ENCODE data around the gene THEMIS. TPM values are rescaled to one million over a fixed set of nuclear protein-coding genes. Genes with fewer than 3 reads are reported as not detected.

The THEMIS gene
- total RNA-seq, 4 donors from 2014 or later, result 0.08 to 0.44 (median 0.16) TPM

DNA sequence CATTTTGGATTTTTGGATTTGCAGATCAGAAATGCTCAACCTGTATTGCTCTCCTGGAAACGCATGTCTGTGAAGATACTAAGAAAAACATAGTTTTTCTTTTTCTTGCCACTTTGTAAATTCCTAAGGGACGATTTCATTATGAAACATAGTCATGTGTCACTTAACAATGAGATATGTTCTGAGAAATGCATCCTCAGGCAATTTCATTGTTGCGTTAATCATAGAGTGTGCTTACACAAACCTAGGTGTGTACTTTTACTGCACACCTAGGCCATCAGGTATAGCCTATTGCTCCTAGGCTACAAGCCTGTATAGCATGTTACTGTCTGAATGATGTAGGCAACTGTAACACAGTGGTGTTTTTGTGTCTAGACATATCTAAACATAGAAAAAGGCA lies 13.4 kb upstream of the THEMIS start:
- H3K4me3 ChIP-seq (ENCODE audit: low read depth, poor library complexity, severe bottlenecking), result no peak overlapping the region
- intact Hi-C loops (cut with DNase I; ENCODE audit: low total_unique reads), result no loop called here
- no peak for DNase-seq (ENCODE audit: low spot score in 2 of 2)
- WGBS, 2 donors, result 46 to 55% methylated on average over 3 of the region's 3 CpGs
- TF ChIP-seq, protein P1, sequence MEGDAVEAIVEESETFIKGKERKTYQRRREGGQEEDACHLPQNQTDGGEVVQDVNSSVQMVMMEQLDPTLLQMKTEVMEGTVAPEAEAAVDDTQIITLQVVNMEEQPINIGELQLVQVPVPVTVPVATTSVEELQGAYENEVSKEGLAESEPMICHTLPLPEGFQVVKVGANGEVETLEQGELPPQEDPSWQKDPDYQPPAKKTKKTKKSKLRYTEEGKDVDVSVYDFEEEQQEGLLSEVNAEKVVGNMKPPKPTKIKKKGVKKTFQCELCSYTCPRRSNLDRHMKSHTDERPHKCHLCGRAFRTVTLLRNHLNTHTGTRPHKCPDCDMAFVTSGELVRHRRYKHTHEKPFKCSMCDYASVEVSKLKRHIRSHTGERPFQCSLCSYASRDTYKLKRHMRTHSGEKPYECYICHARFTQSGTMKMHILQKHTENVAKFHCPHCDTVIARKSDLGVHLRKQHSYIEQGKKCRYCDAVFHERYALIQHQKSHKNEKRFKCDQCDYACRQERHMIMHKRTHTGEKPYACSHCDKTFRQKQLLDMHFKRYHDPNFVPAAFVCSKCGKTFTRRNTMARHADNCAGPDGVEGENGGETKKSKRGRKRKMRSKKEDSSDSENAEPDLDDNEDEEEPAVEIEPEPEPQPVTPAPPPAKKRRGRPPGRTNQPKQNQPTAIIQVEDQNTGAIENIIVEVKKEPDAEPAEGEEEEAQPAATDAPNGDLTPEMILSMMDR (IDR thresholded peaks at IDR 0.05), result no peak
- no peak for TF ChIP-seq POLR2A (IDR thresholded peaks at IDR 0.05)

DNA sequence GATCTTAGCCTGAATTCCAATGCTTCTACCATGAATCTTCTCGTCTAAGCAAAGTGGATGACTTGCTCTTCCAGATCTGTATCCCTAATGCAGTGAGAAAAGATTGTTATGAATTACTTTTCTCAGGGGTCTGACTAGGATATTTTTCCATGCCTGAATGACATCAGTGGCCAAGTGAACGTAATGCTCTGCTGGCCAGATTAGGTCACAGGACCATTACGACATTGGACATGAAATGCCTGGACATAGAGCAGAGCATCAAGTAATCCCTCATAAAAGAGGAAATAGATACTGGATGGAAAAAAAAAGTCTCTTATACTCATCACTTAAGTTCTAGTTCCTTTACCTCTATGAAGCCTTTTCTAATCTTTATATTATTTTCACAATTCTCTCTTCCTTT lies 12.1 kb upstream of the THEMIS start:
- intact Hi-C loops (cut with DNase I; ENCODE audit: low total_unique reads), result no loop called here
- H3K4me3 ChIP-seq (ENCODE audit: low read depth, poor library complexity, severe bottlenecking), result no peak overlapping the region
- TF ChIP-seq POLR2A (IDR thresholded peaks at IDR 0.05), result no peak
- TF ChIP-seq, protein P1 (IDR thresholded peaks at IDR 0.05), result no peak
- no peak for DNase-seq (ENCODE audit: low spot score in 2 of 2)
- WGBS, 2 donors, result 52 to 56% methylated on average over 3 of the region's 3 CpGs

DNA sequence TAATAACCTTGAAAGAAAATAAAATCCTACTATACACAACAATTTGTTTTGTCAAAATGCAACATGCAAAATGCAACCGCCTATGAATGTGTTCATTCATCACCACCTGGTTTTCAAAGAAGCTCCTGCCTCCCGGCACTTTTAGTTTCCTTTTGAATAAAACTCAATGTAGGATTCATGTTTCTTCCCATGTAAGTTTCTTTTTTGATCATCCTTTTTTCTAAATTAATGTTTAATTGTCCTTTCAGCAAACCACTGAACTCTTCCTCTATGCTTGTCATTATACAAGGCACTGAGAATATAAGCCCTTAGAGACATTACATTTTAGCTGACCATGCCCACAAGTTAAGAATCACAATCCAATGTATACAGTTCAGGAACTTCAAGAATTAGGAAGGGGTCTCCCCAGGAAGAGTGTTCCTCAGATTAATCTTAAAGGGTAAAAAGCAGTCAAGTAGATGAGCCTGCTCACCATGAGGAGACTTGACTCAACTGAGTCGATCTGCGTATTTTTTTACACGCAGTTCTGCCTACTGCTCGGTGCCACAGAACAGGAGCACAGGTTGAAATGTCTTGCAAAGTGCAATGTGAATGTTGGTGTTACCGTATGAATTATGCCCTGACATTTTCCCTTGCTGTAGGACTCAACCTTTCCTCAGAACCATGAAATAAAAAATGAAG lies 7.2 kb upstream of the THEMIS start:
- intact Hi-C loops (cut with DNase I; ENCODE audit: low total_unique reads), result no loop called here
- WGBS, 2 donors, result 87 to 90% methylated on average over 7 of the region's 7 CpGs
- TF ChIP-seq, protein P1 (IDR thresholded peaks at IDR 0.05), result no peak
- TF ChIP-seq POLR2A (IDR thresholded peaks at IDR 0.05), result no peak
- DNase-seq (ENCODE audit: low spot score in 2 of 2), result no peak
- H3K4me3 ChIP-seq (ENCODE audit: low read depth, poor library complexity, severe bottlenecking), result no peak overlapping the region

DNA sequence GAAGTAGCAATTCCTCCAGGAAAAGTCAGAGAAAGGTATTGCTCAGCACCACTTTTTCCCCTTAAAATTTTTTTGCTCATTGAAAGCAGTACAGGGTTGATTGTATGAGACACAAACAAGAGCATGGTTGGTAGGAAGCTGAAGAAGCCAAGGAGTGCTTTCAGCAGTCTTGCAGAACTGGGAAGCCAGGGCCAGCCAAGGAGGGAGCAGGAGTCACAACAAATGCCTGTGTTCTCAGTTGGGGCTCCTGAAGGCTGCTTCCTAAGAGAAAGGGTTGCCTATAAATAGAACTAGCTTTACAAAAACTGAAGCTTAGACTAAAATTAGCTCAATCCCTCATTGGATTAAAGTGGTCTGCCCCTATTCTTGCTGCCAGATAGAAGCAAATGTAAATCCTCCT lies 3.3 kb upstream of the THEMIS start:
- no peak overlapping the region for H3K4me3 ChIP-seq (ENCODE audit: low read depth, poor library complexity, severe bottlenecking)
- no peak for DNase-seq (ENCODE audit: low spot score in 2 of 2)
- TF ChIP-seq, protein P1 (IDR thresholded peaks at IDR 0.05), result no peak
- intact Hi-C loops (cut with DNase I; ENCODE audit: low total_unique reads), result no loop called here

GRCh38 chr6:127902933-127903332 lies 2.1 kb upstream of the THEMIS start:
- 92 to 93% methylated on average over 8 of the region's 8 CpGs for WGBS, 2 donors
- no peak overlapping the region for H3K4me3 ChIP-seq (ENCODE audit: low read depth, poor library complexity, severe bottlenecking)
- no peak for TF ChIP-seq POLR2A (IDR thresholded peaks at IDR 0.05)
- TF ChIP-seq, protein P1 (IDR thresholded peaks at IDR 0.05), result no peak
- DNase-seq (ENCODE audit: low spot score in 2 of 2), result no peak
- intact Hi-C loops (cut with DNase I; ENCODE audit: low total_unique reads), result no loop called here

DNA sequence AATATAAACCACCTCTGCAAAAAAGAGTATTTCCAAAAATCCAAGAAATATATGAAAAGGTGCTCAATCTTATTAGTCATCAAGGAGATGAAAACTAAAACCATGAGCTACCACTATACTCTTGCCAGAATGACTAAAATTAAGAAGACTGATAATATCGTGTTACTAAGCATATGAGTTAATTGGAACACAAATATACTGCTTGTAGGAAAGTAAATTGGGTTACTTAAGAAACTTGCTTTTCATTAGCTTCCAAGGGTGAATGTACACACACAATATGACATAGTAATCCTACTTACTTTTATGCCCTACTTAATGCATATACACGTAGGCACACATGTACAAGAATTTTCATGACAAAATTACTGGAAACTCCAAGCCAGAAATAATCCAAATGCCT lies 3.4 kb downstream of the THEMIS start:
- no peak for TF ChIP-seq POLR2A (IDR thresholded peaks at IDR 0.05)
- TF ChIP-seq, protein P1 (IDR thresholded peaks at IDR 0.05), result no peak
- no peak overlapping the region for H3K4me3 ChIP-seq (ENCODE audit: low read depth, poor library complexity, severe bottlenecking)
- no peak for DNase-seq (ENCODE audit: low spot score in 2 of 2)
- intact Hi-C loops (cut with DNase I; ENCODE audit: low total_unique reads), result no loop called here
- 44 to 59% methylated on average over 2 of the region's 2 CpGs for WGBS, 2 donors

All from lower leg skin (tissue), 4 donors.